ENCODE data around the gene OR8J3. TPM values are rescaled to one million over a fixed set of nuclear protein-coding genes. Genes with fewer than 3 reads are reported as not detected.
"Not testable (repeated sequence)": the region's sequence is repeated elsewhere in the genome, so short reads cannot be mapped to it uniquely, and the experiment has no call there.

OR8J3 gene
- total and polyA plus RNA-seq, 2 donors (not counting 1 experiment from before 2014, with no cell fraction given): not detected

DNA sequence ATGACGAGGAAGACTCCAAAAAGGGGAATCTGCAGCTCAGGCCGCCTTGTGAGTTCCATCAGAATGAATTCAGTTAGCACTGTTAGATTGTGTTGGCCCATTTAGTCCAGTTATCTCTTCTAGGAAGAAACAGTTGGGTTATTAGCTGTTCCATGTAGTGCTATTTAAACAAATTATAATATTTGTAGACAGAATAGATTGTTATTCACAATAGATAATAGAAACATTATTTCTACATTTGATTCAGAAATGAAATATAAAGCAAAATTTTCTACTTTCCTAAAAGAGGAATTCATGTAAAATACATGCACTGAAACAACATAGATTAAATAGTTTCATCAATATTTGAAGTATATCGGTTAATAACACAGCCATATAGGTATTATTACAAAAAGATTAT lies 20.2 kb upstream of the OR8J3 start, which contains the start of gene OR8K5:
OR8K5 (minus strand) TSS at position 101 of the 400 bp plus-strand sequence; CDS start at position 101, 0 bp downstream.
- Histone ChIP-seq H3K79me2 (ENCODE audit: control insufficient read depth, insufficient read depth, low read length) (no peaks in the 10 kb centered on the region), H2AFZ (ENCODE audit: low read length) (no peak within 1 kb of the TSS), H3K27ac (ENCODE audit: insufficient read depth, low read length) (no peak within 1 kb of the TSS), H3K27me3 (ENCODE audit: control insufficient read depth, insufficient read depth, low read length) (no peaks in the 10 kb centered on the region), H4K20me1 (ENCODE audit: control insufficient read depth, extremely low read depth, insufficient read depth, low read length) (no peaks in the 10 kb centered on the region), H3K9me3 (ENCODE audit: control insufficient read depth, insufficient read depth, low read depth, low read length) (no peaks in the 10 kb centered on the region), H3K36me3 (ENCODE audit: control insufficient read depth, insufficient read depth, low read length) (no peaks in the 10 kb centered on the region), H3K4me2 (ENCODE audit: extremely low read depth, insufficient read depth, low read length) (no peak within 1 kb of the TSS), H3K4me1 (ENCODE audit: control insufficient read depth, extremely low read depth, insufficient read depth, low read length) (no peaks in the 10 kb centered on the region), H3K9ac (ENCODE audit: insufficient read depth, low read length) (no peak within 1 kb of the TSS), H3K4me3 (replicated peaks in 1 of 4; ENCODE audit: control extremely low read depth in 1 of 4, insufficient read depth in 1 of 4, low read depth in 3 of 4, low read length in 4 of 4) (no peak within 1 kb of the TSS)
- no peak for DNase-seq (ENCODE audit: low read depth in 2 of 2)
- no peak for TF ChIP-seq EZH2 (IDR thresholded peaks at IDR 0.05; ENCODE audit: low read length, missing control alignments)

DNA sequence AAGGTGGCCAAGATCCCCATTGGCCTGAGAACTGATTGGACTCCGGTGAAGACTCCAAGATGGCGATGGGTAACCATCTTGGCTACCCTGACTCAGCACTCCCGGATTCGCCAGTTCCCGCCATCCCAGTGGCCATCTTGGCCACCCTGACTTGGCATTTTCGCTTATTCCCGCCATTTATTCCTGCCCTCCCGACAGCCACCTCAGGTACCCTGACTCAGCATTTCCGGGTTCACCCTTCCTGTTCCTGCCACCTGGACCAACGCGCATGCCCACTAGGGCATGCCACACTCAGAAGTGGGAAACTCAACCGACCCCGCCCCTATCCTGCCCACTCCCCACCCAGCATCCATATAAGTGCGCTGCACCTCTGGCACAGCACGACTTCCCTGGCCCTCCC lies 12.3 kb upstream of the OR8J3 start:
- no peak overlapping the region for H3K27ac ChIP-seq (ENCODE audit: insufficient read depth, low read length)
- H2AFZ ChIP-seq (ENCODE audit: low read length): no peak overlapping the region
- H3K9ac ChIP-seq (ENCODE audit: insufficient read depth, low read length): no peak overlapping the region
- no peaks in the 10 kb centered on the region for H4K20me1 ChIP-seq (ENCODE audit: control insufficient read depth, extremely low read depth, insufficient read depth, low read length)
- no peaks in the 10 kb centered on the region for H3K79me2 ChIP-seq (ENCODE audit: control insufficient read depth, insufficient read depth, low read length)
- no peak for DNase-seq (ENCODE audit: low read depth in 2 of 2)
- H3K4me3 ChIP-seq (replicated peaks in 1 of 4; ENCODE audit: control extremely low read depth in 1 of 4, insufficient read depth in 1 of 4, low read depth in 3 of 4, low read length in 4 of 4): no peak overlapping the region
- H3K36me3 ChIP-seq (ENCODE audit: control insufficient read depth, insufficient read depth, low read length): no peaks in the 10 kb centered on the region
- no peaks in the 10 kb centered on the region for H3K27me3 ChIP-seq (ENCODE audit: control insufficient read depth, insufficient read depth, low read length)
- no peaks in the 10 kb centered on the region for H3K4me1 ChIP-seq (ENCODE audit: control insufficient read depth, extremely low read depth, insufficient read depth, low read length)
- no peak for TF ChIP-seq EZH2 (IDR thresholded peaks at IDR 0.05; ENCODE audit: low read length, missing control alignments)
- TF ChIP-seq, protein P1, sequence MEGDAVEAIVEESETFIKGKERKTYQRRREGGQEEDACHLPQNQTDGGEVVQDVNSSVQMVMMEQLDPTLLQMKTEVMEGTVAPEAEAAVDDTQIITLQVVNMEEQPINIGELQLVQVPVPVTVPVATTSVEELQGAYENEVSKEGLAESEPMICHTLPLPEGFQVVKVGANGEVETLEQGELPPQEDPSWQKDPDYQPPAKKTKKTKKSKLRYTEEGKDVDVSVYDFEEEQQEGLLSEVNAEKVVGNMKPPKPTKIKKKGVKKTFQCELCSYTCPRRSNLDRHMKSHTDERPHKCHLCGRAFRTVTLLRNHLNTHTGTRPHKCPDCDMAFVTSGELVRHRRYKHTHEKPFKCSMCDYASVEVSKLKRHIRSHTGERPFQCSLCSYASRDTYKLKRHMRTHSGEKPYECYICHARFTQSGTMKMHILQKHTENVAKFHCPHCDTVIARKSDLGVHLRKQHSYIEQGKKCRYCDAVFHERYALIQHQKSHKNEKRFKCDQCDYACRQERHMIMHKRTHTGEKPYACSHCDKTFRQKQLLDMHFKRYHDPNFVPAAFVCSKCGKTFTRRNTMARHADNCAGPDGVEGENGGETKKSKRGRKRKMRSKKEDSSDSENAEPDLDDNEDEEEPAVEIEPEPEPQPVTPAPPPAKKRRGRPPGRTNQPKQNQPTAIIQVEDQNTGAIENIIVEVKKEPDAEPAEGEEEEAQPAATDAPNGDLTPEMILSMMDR (conservative IDR thresholded peaks at IDR 0.05 in 1 of 2, IDR thresholded peaks at IDR 0.05 in 1 of 2; ENCODE audit: low read depth in 1 of 2, low read length in 2 of 2): no peak
- no peaks in the 10 kb centered on the region for H3K9me3 ChIP-seq (ENCODE audit: control insufficient read depth, insufficient read depth, low read depth, low read length)
- H3K4me2 ChIP-seq (ENCODE audit: extremely low read depth, insufficient read depth, low read length): no peak overlapping the region

DNA sequence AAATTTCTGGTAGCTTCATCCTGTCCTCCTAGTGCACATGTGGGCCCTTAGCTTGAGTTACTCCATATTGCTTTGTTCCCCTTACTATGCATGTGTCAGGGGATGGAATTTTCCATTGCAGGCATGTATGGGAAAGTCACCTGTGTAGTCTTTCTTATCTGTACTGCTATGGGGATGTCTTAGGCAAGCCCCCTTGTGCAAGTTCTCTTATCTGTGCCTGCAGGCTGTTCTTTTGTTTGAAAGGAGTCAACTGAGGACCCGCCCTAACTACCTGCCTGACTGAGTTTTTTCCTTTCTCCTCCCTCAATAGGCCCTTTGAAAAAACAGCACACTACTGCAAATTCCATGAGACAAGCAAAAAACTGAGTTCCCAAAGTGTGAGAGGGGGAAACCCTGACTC lies 11.4 kb upstream of the OR8J3 start:
- no peak for DNase-seq (ENCODE audit: low read depth in 2 of 2)
- no peaks in the 10 kb centered on the region for H3K79me2 ChIP-seq (ENCODE audit: control insufficient read depth, insufficient read depth, low read length)
- TF ChIP-seq, protein P1 (conservative IDR thresholded peaks at IDR 0.05 in 1 of 2, IDR thresholded peaks at IDR 0.05 in 1 of 2; ENCODE audit: low read depth in 1 of 2, low read length in 2 of 2): no peak
- TF ChIP-seq EZH2 (IDR thresholded peaks at IDR 0.05; ENCODE audit: low read length, missing control alignments): no peak
- no peaks in the 10 kb centered on the region for H3K27me3 ChIP-seq (ENCODE audit: control insufficient read depth, insufficient read depth, low read length)
- no peak overlapping the region for H3K4me2 ChIP-seq (ENCODE audit: extremely low read depth, insufficient read depth, low read length)
- no peaks in the 10 kb centered on the region for H3K4me1 ChIP-seq (ENCODE audit: control insufficient read depth, extremely low read depth, insufficient read depth, low read length)
- no peak overlapping the region for H3K27ac ChIP-seq (ENCODE audit: insufficient read depth, low read length)
- H3K4me3 ChIP-seq (replicated peaks in 1 of 4; ENCODE audit: control extremely low read depth in 1 of 4, insufficient read depth in 1 of 4, low read depth in 3 of 4, low read length in 4 of 4): no peak overlapping the region
- H3K36me3 ChIP-seq (ENCODE audit: control insufficient read depth, insufficient read depth, low read length): no peaks in the 10 kb centered on the region
- H3K9ac ChIP-seq (ENCODE audit: insufficient read depth, low read length): no peak overlapping the region
- no peaks in the 10 kb centered on the region for H4K20me1 ChIP-seq (ENCODE audit: control insufficient read depth, extremely low read depth, insufficient read depth, low read length)
- H2AFZ ChIP-seq (ENCODE audit: low read length): no peak overlapping the region
- H3K9me3 ChIP-seq (ENCODE audit: control insufficient read depth, insufficient read depth, low read depth, low read length): no peaks in the 10 kb centered on the region

DNA sequence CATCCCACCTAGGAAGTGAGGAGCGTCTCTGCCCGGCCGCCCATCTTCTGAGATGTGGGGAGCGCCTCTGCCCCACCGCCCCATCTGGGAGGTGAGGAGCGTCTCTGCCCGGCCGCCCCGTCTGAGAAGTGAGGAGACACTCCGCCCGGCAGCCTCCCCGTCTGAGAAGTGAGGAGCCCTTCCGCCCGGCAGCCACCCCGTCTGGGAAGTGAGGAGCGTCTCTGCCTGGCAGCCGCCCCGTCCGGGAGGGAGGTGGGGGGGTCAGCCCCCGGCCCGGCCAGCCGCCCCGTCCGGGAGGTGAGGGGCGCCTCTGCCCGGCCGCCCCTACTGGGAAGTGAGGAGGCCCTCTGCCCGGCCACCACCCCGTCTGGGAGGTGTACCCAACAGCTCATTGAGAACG lies 3.7 kb upstream of the OR8J3 start:
- H3K4me1 ChIP-seq (ENCODE audit: control insufficient read depth, extremely low read depth, insufficient read depth, low read length); H3K79me2 ChIP-seq (ENCODE audit: control insufficient read depth, insufficient read depth, low read length); H3K4me3 ChIP-seq (replicated peaks in 1 of 4; ENCODE audit: control extremely low read depth in 1 of 4, insufficient read depth in 1 of 4, low read depth in 3 of 4, low read length in 4 of 4); H3K9ac ChIP-seq (ENCODE audit: insufficient read depth, low read length); DNase-seq (ENCODE audit: low read depth in 2 of 2); H3K4me2 ChIP-seq (ENCODE audit: extremely low read depth, insufficient read depth, low read length); H2AFZ ChIP-seq (ENCODE audit: low read length); H3K27me3 ChIP-seq (ENCODE audit: control insufficient read depth, insufficient read depth, low read length); H3K36me3 ChIP-seq (ENCODE audit: control insufficient read depth, insufficient read depth, low read length); H4K20me1 ChIP-seq (ENCODE audit: control insufficient read depth, extremely low read depth, insufficient read depth, low read length); H3K9me3 ChIP-seq (ENCODE audit: control insufficient read depth, insufficient read depth, low read depth, low read length); H3K27ac ChIP-seq (ENCODE audit: insufficient read depth, low read length): not testable (repeated sequence)
